HepG2 (cell line): ENCODE measurements around the gene NTN5. TPM values are rescaled to one million over a fixed set of nuclear protein-coding genes. Genes with fewer than 3 reads are reported as not detected.

ENCODE experiments used
- AGO1 ChIP-seq: fragments of 200-400 bp; formaldehyde crosslinking; IDR thresholded peaks from 2 replicates; pipeline ENCODE4 v1.6.1; 2017; ENCODE audit warnings: mild to moderate bottlenecking, low read depth, low read length, moderate library complexity; ENCODE audit not compliant: poor library complexity, severe bottlenecking
- ATF6 ChIP-seq: sonication (generic); formaldehyde crosslinking; conservative IDR thresholded peaks from 2 replicates; pipeline ENCODE4 v1.4.0; 2020; ENCODE audit warnings: missing genetic modification reagents
- EHMT2 ChIP-seq: fragments of 200-600 bp; sonication (generic); IDR thresholded peaks from 2 replicates; pipeline ENCODE4 v1.7.0; 2017; ENCODE audit warnings: antibody characterized with exemption, low read depth, low read length, borderline replicate concordance
- FOXK1 ChIP-seq: sonication (generic); formaldehyde crosslinking; IDR thresholded peaks from 2 replicates; pipeline ENCODE4 v1.4.0; 2020; ENCODE audit warnings: low read depth, missing genetic modification reagents, borderline replicate concordance
- MNT ChIP-seq: fragments of 450-650 bp; IDR thresholded peaks from 2 replicates; pipeline ENCODE4 v1.6.1; 2016
- MTA1 ChIP-seq: sonication (generic); formaldehyde crosslinking; IDR thresholded peaks from 2 replicates; pipeline ENCODE4 v1.4.0; 2020; ENCODE audit warnings: missing genetic modification reagents, mild to moderate bottlenecking, borderline replicate concordance
- ONECUT2 ChIP-seq: sonication (generic); formaldehyde crosslinking; IDR thresholded peaks from 2 replicates; pipeline ENCODE4 v1.4.0; 2020; ENCODE audit warnings: missing genetic modification reagents
- PATZ1 ChIP-seq: sonication (generic); formaldehyde crosslinking; IDR thresholded peaks from 2 replicates; pipeline ENCODE4 v1.4.0; 2020; ENCODE audit warnings: missing genetic modification reagents
- PRDM15 ChIP-seq: sonication (generic); formaldehyde crosslinking; IDR thresholded peaks from 2 replicates; pipeline ENCODE4 v1.4.0; 2020; ENCODE audit warnings: missing genetic modification reagents
- RBM39 ChIP-seq: fragments of 200-400 bp; formaldehyde crosslinking; IDR thresholded peaks from one replicate; pipeline ENCODE4 v1.6.1; 2018; ENCODE audit warnings: antibody characterized with exemption, mild to moderate bottlenecking, low read depth, low read length; ENCODE audit not compliant: poor library complexity, severe bottlenecking
- ZBTB21 ChIP-seq: sonication (generic); formaldehyde crosslinking; IDR thresholded peaks from 2 replicates; pipeline ENCODE4 v1.4.0; 2020; ENCODE audit warnings: missing genetic modification reagents
- ZNF12 ChIP-seq: sonication (generic); formaldehyde crosslinking; IDR thresholded peaks from 2 replicates; pipeline ENCODE4 v1.5.0; 2020; ENCODE audit warnings: missing genetic modification reagents
- ZNF124 ChIP-seq: sonication (generic); formaldehyde crosslinking; IDR thresholded peaks from 2 replicates; pipeline ENCODE4 v1.4.0; 2020; ENCODE audit warnings: missing genetic modification reagents
- ZNF136 ChIP-seq: sonication (generic); formaldehyde crosslinking; IDR thresholded peaks from 2 replicates; pipeline ENCODE4 v1.8.1; 2022; ENCODE audit warnings: low read depth, mild to moderate bottlenecking, moderate library complexity, missing genetic modification reagents
- ZNF33B ChIP-seq: sonication (generic); formaldehyde crosslinking; IDR thresholded peaks from 2 replicates; pipeline ENCODE4 v1.5.1; 2020; ENCODE audit warnings: mild to moderate bottlenecking, missing genetic modification reagents
- ZNF776 ChIP-seq: sonication (generic); formaldehyde crosslinking; IDR thresholded peaks from 2 replicates; pipeline ENCODE4 v1.4.0; 2020; ENCODE audit warnings: mild to moderate bottlenecking, missing genetic modification reagents
- ZNF816 ChIP-seq: sonication (generic); formaldehyde crosslinking; IDR thresholded peaks from 2 replicates; pipeline ENCODE4 v1.8.0; 2022; ENCODE audit warnings: missing genetic modification reagents, mild to moderate bottlenecking, borderline replicate concordance
- ZNF879 ChIP-seq: sonication (generic); formaldehyde crosslinking; IDR thresholded peaks from 2 replicates; pipeline ENCODE4 v1.8.1; 2023; ENCODE audit warnings: missing genetic modification reagents
- polyA plus RNA-seq, 8 experiments: library from polyadenylated mRNA; depleted of rRNA in 3 of 8; stranded (reverse) in 7 of 8; unstranded in 1 of 8; fragments of >200 nt; fragmentation: Illumina TruSeq in 4 of 8; extraction: Trizol in 4 of 8; gene quantifications; 2 replicates each; pipeline versions ENCODE4 v1.2.1 to v1.2.3, GENCODE V29; 2011 to 2016; ENCODE audit warnings: low read depth in 4 of 8, missing spikeins in 1 of 8, mixed read lengths in 1 of 8; ENCODE audit not compliant: insufficient read depth in 1 of 8
- total RNA-seq, 5 experiments: library from RNA; depleted of rRNA; stranded (reverse); fragments of >200 nt; fragmentation: Illumina TruSeq; extraction: Trizol; gene quantifications; 2 replicates each; pipeline ENCODE4 v1.2.3, GENCODE V29; 2016; ENCODE audit warnings: low read depth in 1 of 5

Gene NTN5
- total and polyA plus RNA-seq, 2 of the 13 experiments (the other 11 are each of a cell fraction or from before 2014, with no cell fraction given) = 0.05 TPM; not detected in 1

GRCh38 chr19:48634424-48635262 lies 38.2 kb downstream of the NTN5 start (continued):
- TF ChIP-seq ZNF776 = no peak
- peak; percentile 82 for TF ChIP-seq MTA1 (CRISPR knock-in tag)
- 0 out of 2 replicates have a peak, but pooled peaks have one; percentile 16 for TF ChIP-seq ZNF124
- no peak for TF ChIP-seq ONECUT2 (CRISPR knock-in tag)
- no peak for TF ChIP-seq ZNF136
- peak; percentile 39; the same call in 1 of the 2 replicates for TF ChIP-seq ZNF816 (CRISPR knock-in tag)
- TF ChIP-seq ZNF879 (CRISPR knock-in tag) = no peak
- TF ChIP-seq ZNF33B (CRISPR knock-in tag) = 0 out of 2 replicates have a peak, but pooled peaks have one; percentile 50
- no peak for TF ChIP-seq AGO1
- no peak for TF ChIP-seq RBM39
- TF ChIP-seq ZNF12 (CRISPR knock-in tag) = 0 out of 2 replicates have a peak, but pooled peaks have one; percentile 30
- TF ChIP-seq PATZ1 = peak; percentile 83
- TF ChIP-seq MNT = peak; percentile 48
- TF ChIP-seq EHMT2 = no peak
- no peak for TF ChIP-seq ATF6 (CRISPR knock-in tag)
- no peak for TF ChIP-seq ZBTB21 (CRISPR knock-in tag)
- peak; percentile 49; the same call in 1 of the 2 replicates for TF ChIP-seq PRDM15 (CRISPR knock-in tag)
- peak; percentile 70; the same call in 1 of the 2 replicates for TF ChIP-seq FOXK1 (CRISPR knock-in tag)
